GM12878 (cell line): ENCODE measurements around the gene MAML3.

Experiments used
- BCL11A ChIP-seq: IDR thresholded peaks from 2 replicates; pipeline ENCODE4 v1.6.1; 2011; ENCODE audit warnings: low read depth, low read length
- POLR2AphosphoS5 ChIP-seq: IDR thresholded peaks from 2 replicates; pipeline ENCODE4 v1.6.1; 2011; ENCODE audit warnings: mild to moderate bottlenecking, low read length, inconsistent platforms
- SRF ChIP-seq, 2 experiments: IDR thresholded peaks; 2 replicates each; pipeline ENCODE4 v1.6.1; 2011; ENCODE audit warnings: low read depth in 2 of 2, low read length in 2 of 2, mild to moderate bottlenecking in 1 of 2, moderate library complexity in 1 of 2
- ZSCAN29 ChIP-seq: fragments of 450-650 bp; IDR thresholded peaks from 2 replicates; pipeline ENCODE4 v1.6.1; 2017; ENCODE audit warnings: mild to moderate bottlenecking, moderate library complexity
- TF ChIP-seq, protein P1 (sequence below), 3 experiments: IDR thresholded peaks in 2 of 3; conservative IDR thresholded peaks in 1 of 3; 2 replicates each; pipeline ENCODE4 v1.5.1; 2011; ENCODE audit warnings: low read depth in 3 of 3, low read length in 3 of 3, mild to moderate bottlenecking in 3 of 3, control low read depth in 2 of 3, moderate library complexity in 2 of 3, inconsistent platforms in 1 of 3, mixed read lengths in 1 of 3; ENCODE audit not compliant: control insufficient read depth in 2 of 3, insufficient read depth in 1 of 3; ENCODE audit errors: extremely low read depth in 1 of 3

DNA sequence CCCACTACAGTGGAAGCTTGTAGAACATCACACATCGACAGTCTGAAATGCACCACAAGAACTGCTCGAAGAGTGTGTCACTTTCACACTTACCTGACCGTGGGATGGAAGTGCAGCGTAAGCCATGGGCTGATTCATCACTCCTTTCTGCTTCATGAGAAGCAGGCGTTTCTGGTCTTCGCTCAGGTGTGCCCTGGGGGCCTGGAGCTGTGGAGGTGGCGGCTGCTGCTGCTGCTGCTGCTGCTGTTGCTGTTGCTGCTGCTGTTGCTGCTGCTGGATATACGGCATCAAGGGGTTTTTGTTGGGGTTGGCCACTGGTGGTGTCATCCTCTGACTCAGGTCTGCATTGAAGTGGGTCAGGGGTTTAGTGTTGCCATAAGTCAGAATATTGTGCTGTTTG lies 264.7 kb downstream of the MAML3 start:
- TF ChIP-seq BCL11A (no peak), POLR2AphosphoS5 (no peak), SRF (IDR thresholded peaks at IDR 0.05; ENCODE audit: low read depth in 2 of 2, low read length in 2 of 2) (no peak), ZSCAN29 (no peak)
- TF ChIP-seq, protein P1, sequence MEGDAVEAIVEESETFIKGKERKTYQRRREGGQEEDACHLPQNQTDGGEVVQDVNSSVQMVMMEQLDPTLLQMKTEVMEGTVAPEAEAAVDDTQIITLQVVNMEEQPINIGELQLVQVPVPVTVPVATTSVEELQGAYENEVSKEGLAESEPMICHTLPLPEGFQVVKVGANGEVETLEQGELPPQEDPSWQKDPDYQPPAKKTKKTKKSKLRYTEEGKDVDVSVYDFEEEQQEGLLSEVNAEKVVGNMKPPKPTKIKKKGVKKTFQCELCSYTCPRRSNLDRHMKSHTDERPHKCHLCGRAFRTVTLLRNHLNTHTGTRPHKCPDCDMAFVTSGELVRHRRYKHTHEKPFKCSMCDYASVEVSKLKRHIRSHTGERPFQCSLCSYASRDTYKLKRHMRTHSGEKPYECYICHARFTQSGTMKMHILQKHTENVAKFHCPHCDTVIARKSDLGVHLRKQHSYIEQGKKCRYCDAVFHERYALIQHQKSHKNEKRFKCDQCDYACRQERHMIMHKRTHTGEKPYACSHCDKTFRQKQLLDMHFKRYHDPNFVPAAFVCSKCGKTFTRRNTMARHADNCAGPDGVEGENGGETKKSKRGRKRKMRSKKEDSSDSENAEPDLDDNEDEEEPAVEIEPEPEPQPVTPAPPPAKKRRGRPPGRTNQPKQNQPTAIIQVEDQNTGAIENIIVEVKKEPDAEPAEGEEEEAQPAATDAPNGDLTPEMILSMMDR (IDR thresholded peaks at IDR 0.05 in 2 of 3, conservative IDR thresholded peaks at IDR 0.05 in 1 of 3; ENCODE audit: control insufficient read depth in 2 of 3, extremely low read depth in 1 of 3, insufficient read depth in 1 of 3, low read depth in 3 of 3, low read length in 3 of 3), result no peak
